GM23338 (cell line): ENCODE data around the gene NCKIPSD. TPM values are rescaled to one million over a fixed set of nuclear protein-coding genes. Genes with fewer than 3 reads are reported as not detected.

ENCODE experiments used
- ATAC-seq: fragments of 200-7000 bp; cut with Tn5 transposase; 3 replicates; pipeline ENCODE4 v1.9.1; 2020
- DNase-seq: peaks from one replicate; pipeline ENCODE4 v3.0.0-alpha.2; 2015; ENCODE audit warnings: low spot score
- H2AFZ ChIP-seq: fragments of 200-600 bp; sonication (generic); 2 replicates; pipeline ENCODE4 v1.8.0; 2016; ENCODE audit warnings: antibody characterized with exemption, mild to moderate bottlenecking, moderate library complexity
- H3F3A ChIP-seq: fragments of 200-600 bp; sonication (generic); replicated peaks from 2 replicates; pipeline ENCODE4 v1.8.0; 2017; ENCODE audit warnings: antibody characterized with exemption, mixed run types, low read depth
- H3K27ac ChIP-seq: fragments of 200-600 bp; sonication (generic); 2 replicates; pipeline ENCODE4 v1.6.1; 2016; ENCODE audit warnings: low read depth
- H3K27me3 ChIP-seq: fragments of 200-600 bp; sonication (generic); 2 replicates; pipeline ENCODE4 v1.8.0; 2016; ENCODE audit warnings: mild to moderate bottlenecking, mixed run types, moderate library complexity; ENCODE audit not compliant: insufficient read depth
- H3K36me3 ChIP-seq: fragments of 200-600 bp; sonication (generic); 2 replicates; pipeline ENCODE4 v1.8.0; 2016; ENCODE audit warnings: mild to moderate bottlenecking; ENCODE audit not compliant: insufficient read depth
- H3K4me1 ChIP-seq: fragments of 200-600 bp; sonication (generic); 2 replicates; pipeline ENCODE4 v1.8.0; 2016; ENCODE audit warnings: mild to moderate bottlenecking, moderate library complexity; ENCODE audit not compliant: insufficient read depth
- H3K4me2 ChIP-seq: fragments of 200-600 bp; sonication (generic); 2 replicates; pipeline ENCODE4 v1.7.1; 2017; ENCODE audit warnings: mixed run types
- H3K4me3 ChIP-seq: fragments of 200-600 bp; sonication (generic); 2 replicates; pipeline ENCODE4 v1.6.1; 2016; ENCODE audit warnings: mixed run types
- H3K79me2 ChIP-seq: fragments of 200-600 bp; sonication (generic); replicated peaks from 2 replicates; pipeline ENCODE4 v1.8.0; 2017; ENCODE audit warnings: mild to moderate bottlenecking; ENCODE audit not compliant: insufficient read depth
- H3K9me2 ChIP-seq: fragments of 200-600 bp; sonication (generic); 2 replicates; pipeline ENCODE4 v1.8.0; 2017; ENCODE audit not compliant: insufficient read depth
- H4K20me1 ChIP-seq: fragments of 200-600 bp; sonication (generic); replicated peaks from 2 replicates; pipeline ENCODE4 v1.8.0; 2017; ENCODE audit warnings: mild to moderate bottlenecking; ENCODE audit not compliant: insufficient read depth
- H3K27ac Mint-ChIP-seq: 2 replicates; pipeline ENCODE4 v1.8.0; 2020; ENCODE audit warnings: inconsistent platforms, mild to moderate bottlenecking, moderate library complexity, mixed read lengths
- H3K27me3 Mint-ChIP-seq: 3 replicates; pipeline ENCODE4 v1.8.0; 2022; ENCODE audit warnings: low read depth, mild to moderate bottlenecking, moderate library complexity, mixed read lengths, inconsistent platforms; ENCODE audit not compliant: insufficient read depth, poor library complexity
- H3K36me3 Mint-ChIP-seq: 3 replicates; pipeline ENCODE4 v1.8.0; 2021; ENCODE audit warnings: low read depth, mild to moderate bottlenecking, inconsistent platforms, moderate library complexity, mixed read lengths
- H3K4me1 Mint-ChIP-seq: 3 replicates; pipeline ENCODE4 v1.8.0; 2020; ENCODE audit warnings: mild to moderate bottlenecking, inconsistent platforms, mixed read lengths
- H3K4me3 Mint-ChIP-seq: 3 replicates; pipeline ENCODE4 v1.8.0; 2021; ENCODE audit warnings: moderate library complexity, mild to moderate bottlenecking, inconsistent platforms, mixed read lengths
- H3K9me3 Mint-ChIP-seq: 3 replicates; pipeline ENCODE4 v1.8.0; 2020; ENCODE audit warnings: moderate library complexity, mild to moderate bottlenecking, inconsistent platforms, mixed read lengths
- CREB1 ChIP-seq: fragments of 250-450 bp; sonication (Bioruptor Pico); IDR thresholded peaks from 2 replicates; pipeline ENCODE4 v1.5.0; 2020; ENCODE audit warnings: low read depth, mild to moderate bottlenecking, moderate library complexity
- EZH2phosphoT487 ChIP-seq: fragments of 200-600 bp; sonication (generic); IDR thresholded peaks from one replicate; pipeline ENCODE4 v1.8.1; 2018; ENCODE audit warnings: antibody characterized with exemption; ENCODE audit not compliant: unreplicated experiment
- JUNB ChIP-seq: IDR thresholded peaks from one replicate; pipeline ENCODE4 v1.6.1; 2016; ENCODE audit warnings: antibody characterized with exemption; ENCODE audit not compliant: unreplicated experiment
- NANOG ChIP-seq: IDR thresholded peaks from 2 replicates; pipeline ENCODE4 v1.6.1; 2016; ENCODE audit warnings: antibody characterized with exemption, borderline replicate concordance
- REST ChIP-seq: IDR thresholded peaks from one replicate; pipeline ENCODE4 v1.6.1; 2018; ENCODE audit warnings: antibody characterized with exemption; ENCODE audit not compliant: unreplicated experiment
- STAT1 ChIP-seq: IDR thresholded peaks from one replicate; pipeline ENCODE4 v1.6.1; 2016; ENCODE audit warnings: antibody characterized with exemption; ENCODE audit not compliant: unreplicated experiment
- ZNF114 ChIP-seq: fragments of 250-450 bp; sonication (Bioruptor Pico); IDR thresholded peaks from 2 replicates; pipeline ENCODE4 v1.5.0; 2020; ENCODE audit warnings: mild to moderate bottlenecking, moderate library complexity
- ZNF331 ChIP-seq: fragments of 250-450 bp; sonication (Bioruptor Pico); IDR thresholded peaks from 2 replicates; pipeline ENCODE4 v1.5.0; 2020; ENCODE audit warnings: low read depth, mild to moderate bottlenecking, moderate library complexity
- polyA plus RNA-seq: library from polyadenylated mRNA; unstranded; fragments of >200 nt; fragmentation: Nextera tagmentation; extraction: Ambion mirVana; gene quantifications from 2 replicates; pipeline ENCODE4 v1.2.1, GENCODE V29; 2016
- total RNA-seq: library from RNA; depleted of rRNA; stranded (reverse); fragments of >200 nt; shearing (Covaris generic); gene quantifications from 2 replicates; pipeline ENCODE4 v1.2.3, GENCODE V29; 2014
- TF ChIP-seq, protein P1 (sequence below), 2 experiments: fragments of 200-600 bp in 1 of 2; sonication (generic) in 1 of 2; conservative IDR thresholded peaks; 2 replicates each; pipeline versions ENCODE4 v1.5.1 to v1.6.1; 2016 to 2017; ENCODE audit warnings: antibody characterized with exemption in 2 of 2, low read depth in 2 of 2, mild to moderate bottlenecking in 2 of 2, moderate library complexity in 1 of 2
- TF ChIP-seq, protein P2 (sequence below): IDR thresholded peaks from 2 replicates; pipeline ENCODE4 v1.6.1; 2016; ENCODE audit warnings: antibody characterized with exemption
- TF ChIP-seq, protein P3 (sequence below): fragments of 250-450 bp; sonication (Bioruptor Pico); IDR thresholded peaks from 2 replicates; pipeline ENCODE4 v1.5.0; 2020; ENCODE audit warnings: mild to moderate bottlenecking, moderate library complexity

Gene NCKIPSD
- total and polyA plus RNA-seq, 2 experiments from 2014 or later, result 15.1 to 45.1 TPM

DNA sequence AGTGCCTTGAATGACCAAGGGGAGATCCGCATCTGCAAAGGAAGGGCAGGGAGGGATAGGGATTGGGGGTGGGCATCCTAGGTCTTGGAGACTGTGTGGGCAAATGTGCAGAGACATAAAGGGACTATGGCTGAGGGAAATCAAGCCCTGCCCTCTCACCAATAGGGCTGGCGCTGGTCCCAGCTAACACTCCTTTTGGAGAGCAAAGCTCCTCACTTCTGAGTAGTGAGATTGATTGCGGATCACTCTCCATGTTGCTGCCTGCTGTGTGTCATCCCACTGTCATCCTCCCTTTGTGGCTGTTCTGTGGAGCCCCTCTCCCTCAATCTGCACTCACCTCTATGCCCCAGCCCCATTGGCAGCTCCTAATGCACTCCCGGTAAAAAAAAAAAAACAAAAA, 20.8 kb downstream of the NCKIPSD start:
- Mint-ChIP-seq H3K4me3 (peak overlapping the region; percentile 92; the same call in 2 of the 3 replicates), H3K27ac (peak overlapping the region; percentile 93)

More for the DNA sequence above, 20.8 kb downstream of the NCKIPSD start:
- Histone ChIP-seq H3F3A (peaks cover 30% of the 10 kb centered on the region), H2AFZ (no peak overlapping the region), H3K27ac (no peak overlapping the region), H3K36me3 (no peaks in the 10 kb centered on the region), H4K20me1 (peaks cover 9% of the 10 kb centered on the region), H3K4me3 (no peak overlapping the region), H3K4me1 (no peaks in the 10 kb centered on the region; the same call in 1 of the 2 replicates), H3K27me3 (no peaks in the 10 kb centered on the region), H3K9me2 (no peaks in the 10 kb centered on the region), H3K4me2 (peak overlapping the region; percentile 61; the same call in 1 of the 2 replicates), H3K79me2 (no peaks in the 10 kb centered on the region)
- Mint-ChIP-seq H3K27me3 (peaks cover 24% of the 10 kb centered on the region), H3K36me3 (peaks cover 38% of the 10 kb centered on the region), H3K9me3 (peaks cover 4% of the 10 kb centered on the region; the same call in 2 of the 3 replicates), H3K4me1 (peaks cover 15% of the 10 kb centered on the region)
- DNase-seq (peak; percentile 37), ATAC-seq (no peak)
- TF ChIP-seq, protein P1, sequence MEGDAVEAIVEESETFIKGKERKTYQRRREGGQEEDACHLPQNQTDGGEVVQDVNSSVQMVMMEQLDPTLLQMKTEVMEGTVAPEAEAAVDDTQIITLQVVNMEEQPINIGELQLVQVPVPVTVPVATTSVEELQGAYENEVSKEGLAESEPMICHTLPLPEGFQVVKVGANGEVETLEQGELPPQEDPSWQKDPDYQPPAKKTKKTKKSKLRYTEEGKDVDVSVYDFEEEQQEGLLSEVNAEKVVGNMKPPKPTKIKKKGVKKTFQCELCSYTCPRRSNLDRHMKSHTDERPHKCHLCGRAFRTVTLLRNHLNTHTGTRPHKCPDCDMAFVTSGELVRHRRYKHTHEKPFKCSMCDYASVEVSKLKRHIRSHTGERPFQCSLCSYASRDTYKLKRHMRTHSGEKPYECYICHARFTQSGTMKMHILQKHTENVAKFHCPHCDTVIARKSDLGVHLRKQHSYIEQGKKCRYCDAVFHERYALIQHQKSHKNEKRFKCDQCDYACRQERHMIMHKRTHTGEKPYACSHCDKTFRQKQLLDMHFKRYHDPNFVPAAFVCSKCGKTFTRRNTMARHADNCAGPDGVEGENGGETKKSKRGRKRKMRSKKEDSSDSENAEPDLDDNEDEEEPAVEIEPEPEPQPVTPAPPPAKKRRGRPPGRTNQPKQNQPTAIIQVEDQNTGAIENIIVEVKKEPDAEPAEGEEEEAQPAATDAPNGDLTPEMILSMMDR (conservative IDR thresholded peaks at IDR 0.05; ENCODE audit: low read depth in 2 of 2), result no peak
- no peak for TF ChIP-seq EZH2phosphoT487
- no peak for TF ChIP-seq ZNF114
- TF ChIP-seq CREB1 (CRISPR knock-in tag), result no peak
- no peak for TF ChIP-seq JUNB
- TF ChIP-seq, protein P2, sequence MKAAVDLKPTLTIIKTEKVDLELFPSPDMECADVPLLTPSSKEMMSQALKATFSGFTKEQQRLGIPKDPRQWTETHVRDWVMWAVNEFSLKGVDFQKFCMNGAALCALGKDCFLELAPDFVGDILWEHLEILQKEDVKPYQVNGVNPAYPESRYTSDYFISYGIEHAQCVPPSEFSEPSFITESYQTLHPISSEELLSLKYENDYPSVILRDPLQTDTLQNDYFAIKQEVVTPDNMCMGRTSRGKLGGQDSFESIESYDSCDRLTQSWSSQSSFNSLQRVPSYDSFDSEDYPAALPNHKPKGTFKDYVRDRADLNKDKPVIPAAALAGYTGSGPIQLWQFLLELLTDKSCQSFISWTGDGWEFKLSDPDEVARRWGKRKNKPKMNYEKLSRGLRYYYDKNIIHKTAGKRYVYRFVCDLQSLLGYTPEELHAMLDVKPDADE, result no peak
- no peak for TF ChIP-seq STAT1
- TF ChIP-seq NANOG, result no peak
- no peak for TF ChIP-seq ZNF331 (CRISPR knock-in tag)
- no peak for TF ChIP-seq REST
- TF ChIP-seq, protein P3, sequence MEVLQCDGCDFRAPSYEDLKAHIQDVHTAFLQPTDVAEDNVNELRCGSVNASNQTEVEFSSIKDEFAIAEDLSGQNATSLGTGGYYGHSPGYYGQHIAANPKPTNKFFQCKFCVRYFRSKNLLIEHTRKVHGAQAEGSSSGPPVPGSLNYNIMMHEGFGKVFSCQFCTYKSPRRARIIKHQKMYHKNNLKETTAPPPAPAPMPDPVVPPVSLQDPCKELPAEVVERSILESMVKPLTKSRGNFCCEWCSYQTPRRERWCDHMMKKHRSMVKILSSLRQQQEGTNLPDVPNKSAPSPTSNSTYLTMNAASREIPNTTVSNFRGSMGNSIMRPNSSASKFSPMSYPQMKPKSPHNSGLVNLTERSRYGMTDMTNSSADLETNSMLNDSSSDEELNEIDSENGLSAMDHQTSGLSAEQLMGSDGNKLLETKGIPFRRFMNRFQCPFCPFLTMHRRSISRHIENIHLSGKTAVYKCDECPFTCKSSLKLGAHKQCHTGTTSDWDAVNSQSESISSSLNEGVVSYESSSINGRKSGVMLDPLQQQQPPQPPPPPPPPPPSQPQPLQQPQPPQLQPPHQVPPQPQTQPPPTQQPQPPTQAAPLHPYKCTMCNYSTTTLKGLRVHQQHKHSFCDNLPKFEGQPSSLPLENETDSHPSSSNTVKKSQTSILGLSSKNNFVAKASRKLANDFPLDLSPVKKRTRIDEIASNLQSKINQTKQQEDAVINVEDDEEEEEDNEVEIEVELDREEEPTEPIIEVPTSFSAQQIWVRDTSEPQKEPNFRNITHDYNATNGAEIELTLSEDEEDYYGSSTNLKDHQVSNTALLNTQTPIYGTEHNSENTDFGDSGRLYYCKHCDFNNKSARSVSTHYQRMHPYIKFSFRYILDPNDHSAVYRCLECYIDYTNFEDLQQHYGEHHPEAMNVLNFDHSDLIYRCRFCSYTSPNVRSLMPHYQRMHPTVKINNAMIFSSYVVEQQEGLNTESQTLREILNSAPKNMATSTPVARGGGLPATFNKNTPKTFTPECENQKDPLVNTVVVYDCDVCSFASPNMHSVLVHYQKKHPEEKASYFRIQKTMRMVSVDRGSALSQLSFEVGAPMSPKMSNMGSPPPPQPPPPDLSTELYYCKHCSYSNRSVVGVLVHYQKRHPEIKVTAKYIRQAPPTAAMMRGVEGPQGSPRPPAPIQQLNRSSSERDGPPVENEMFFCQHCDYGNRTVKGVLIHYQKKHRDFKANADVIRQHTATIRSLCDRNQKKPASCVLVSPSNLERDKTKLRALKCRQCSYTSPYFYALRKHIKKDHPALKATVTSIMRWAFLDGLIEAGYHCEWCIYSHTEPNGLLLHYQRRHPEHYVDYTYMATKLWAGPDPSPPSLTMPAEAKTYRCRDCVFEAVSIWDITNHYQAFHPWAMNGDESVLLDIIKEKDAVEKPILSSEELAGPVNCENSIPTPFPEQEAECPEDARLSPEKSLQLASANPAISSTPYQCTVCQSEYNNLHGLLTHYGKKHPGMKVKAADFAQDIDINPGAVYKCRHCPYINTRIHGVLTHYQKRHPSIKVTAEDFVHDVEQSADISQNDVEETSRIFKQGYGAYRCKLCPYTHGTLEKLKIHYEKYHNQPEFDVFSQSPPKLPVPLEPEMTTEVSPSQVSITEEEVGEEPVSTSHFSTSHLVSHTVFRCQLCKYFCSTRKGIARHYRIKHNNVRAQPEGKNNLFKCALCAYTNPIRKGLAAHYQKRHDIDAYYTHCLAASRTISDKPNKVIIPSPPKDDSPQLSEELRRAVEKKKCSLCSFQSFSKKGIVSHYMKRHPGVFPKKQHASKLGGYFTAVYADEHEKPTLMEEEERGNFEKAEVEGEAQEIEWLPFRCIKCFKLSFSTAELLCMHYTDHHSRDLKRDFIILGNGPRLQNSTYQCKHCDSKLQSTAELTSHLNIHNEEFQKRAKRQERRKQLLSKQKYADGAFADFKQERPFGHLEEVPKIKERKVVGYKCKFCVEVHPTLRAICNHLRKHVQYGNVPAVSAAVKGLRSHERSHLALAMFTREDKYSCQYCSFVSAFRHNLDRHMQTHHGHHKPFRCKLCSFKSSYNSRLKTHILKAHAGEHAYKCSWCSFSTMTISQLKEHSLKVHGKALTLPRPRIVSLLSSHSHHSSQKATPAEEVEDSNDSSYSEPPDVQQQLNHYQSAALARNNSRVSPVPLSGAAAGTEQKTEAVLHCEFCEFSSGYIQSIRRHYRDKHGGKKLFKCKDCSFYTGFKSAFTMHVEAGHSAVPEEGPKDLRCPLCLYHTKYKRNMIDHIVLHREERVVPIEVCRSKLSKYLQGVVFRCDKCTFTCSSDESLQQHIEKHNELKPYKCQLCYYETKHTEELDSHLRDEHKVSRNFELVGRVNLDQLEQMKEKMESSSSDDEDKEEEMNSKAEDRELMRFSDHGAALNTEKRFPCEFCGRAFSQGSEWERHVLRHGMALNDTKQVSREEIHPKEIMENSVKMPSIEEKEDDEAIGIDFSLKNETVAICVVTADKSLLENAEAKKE (CRISPR knock-in tag), result no peak
